CD1c-positive myeloid dendritic cell (primary cell): ENCODE measurements around the gene USP10.
"Not testable (repeated sequence)": the region's sequence is repeated elsewhere in the genome, so short reads cannot be mapped to it uniquely, and the experiment has no call there.

Source experiments
- DNase-seq: peaks from one replicate; pipeline ENCODE4 v3.0.0-alpha.2; 2016; ENCODE audit errors: extremely low spot score

USP10 gene

DNA sequence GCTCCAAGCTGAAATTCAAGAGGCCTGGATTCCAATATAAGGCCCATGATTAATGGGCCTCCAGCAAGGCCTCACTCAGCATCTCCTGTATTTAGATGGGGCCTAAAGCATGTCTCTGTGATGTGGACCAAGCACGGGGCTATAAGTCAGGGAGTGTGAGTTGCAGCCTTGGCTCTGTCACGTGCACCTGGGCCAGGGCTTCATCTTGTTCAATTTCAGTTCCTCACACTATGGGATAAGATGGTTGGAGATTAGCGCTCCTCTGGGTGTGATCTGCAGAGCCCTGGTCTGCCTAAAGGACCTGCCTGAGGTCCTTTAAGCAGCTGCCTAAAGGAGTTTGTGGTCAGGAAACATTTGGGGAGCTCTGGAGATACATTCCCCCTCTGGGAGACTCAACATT lies 26.2 kb upstream of the USP10 start:
- peak; percentile 6 for DNase-seq

DNA sequence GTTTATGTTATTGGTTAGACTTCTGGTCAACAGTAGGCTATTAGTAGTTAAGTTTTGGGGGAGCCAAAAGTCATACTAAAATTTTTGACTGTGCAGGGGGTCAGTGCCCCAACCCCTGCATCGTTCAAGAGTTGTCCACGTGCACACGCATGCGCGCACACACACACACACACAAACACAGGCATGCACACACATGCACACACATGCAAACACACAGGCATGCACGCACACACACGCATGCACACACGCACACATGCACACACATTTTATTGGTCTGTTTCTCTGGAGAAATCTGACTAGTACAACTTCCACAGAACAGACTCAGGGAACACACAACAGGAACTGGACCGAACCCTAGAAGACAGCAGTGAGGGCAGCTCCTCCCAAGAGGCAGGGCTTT lies 24.4 kb upstream of the USP10 start:
- DNase-seq: no peak

DNA sequence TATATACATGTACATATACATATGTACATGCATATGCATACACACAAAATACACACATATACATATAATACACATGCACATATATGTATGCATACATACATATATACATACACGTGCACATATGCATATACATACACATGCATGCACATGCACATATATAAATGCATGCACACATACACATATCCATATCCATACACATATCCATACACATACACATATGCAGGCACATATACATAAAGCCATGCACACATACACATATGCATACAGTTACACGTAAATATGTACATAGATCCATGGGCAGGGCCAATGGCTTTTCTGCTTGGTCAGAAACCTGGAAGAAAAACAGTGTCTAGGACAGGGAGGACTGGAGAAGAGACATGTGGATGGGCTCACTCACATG lies 23.9 kb upstream of the USP10 start:
- no peak for DNase-seq

DNA sequence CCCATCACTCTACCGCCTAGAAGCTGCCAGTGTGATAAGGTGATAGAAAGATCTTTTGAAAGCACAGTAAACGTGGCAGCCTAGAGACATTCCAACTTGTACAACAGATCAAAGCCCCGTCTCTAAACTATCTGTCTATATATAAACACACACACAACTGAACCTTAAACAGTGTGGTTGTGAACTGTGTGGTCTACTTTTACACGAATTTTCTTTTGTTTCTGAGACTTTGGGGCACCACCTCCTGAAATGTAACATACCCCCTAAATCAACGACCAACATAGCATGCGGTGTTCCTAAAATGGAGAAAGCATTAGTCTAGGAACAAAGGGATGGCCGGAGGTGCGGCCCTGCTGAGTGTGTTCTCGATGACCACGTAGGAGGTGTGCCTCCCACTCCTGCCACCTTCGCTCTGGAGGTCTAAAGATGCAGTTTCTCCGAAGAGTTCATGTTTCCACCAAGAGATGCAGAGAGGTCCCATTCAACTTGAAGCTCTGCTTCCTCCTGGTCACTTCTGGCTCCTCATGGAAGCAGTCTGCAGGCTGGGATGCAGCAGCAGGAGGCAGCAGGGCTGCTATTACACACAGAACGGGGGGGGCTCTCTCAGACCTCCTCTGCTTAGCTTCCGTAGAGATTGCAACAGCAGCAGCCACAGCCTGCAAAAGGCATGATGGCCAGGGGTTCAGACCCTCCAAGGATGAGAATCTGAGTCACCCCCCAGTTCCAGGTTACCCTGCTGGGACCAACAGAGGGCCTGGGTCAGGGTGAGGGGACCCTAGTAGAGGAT lies 22.6 kb upstream of the USP10 start:
- no peak for DNase-seq

DNA sequence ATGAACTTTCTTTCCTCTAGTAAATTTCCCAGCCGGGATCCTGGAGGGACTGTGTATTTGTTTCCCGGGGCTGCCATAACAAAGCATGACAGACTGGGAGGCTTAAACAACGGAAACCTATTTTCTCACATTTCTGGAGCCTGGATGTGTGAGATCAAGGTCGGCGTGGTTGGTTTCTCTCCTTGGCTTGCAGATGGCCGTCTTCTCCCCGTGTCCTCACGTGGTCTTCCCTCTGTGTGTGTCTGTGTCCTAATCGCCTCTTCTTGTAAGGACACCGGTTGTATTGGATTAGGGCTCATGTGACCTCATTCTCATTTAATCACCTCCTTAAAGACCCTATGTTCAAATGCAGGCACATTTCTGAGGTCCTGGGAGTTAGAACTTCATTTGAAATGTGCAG lies 22.0 kb upstream of the USP10 start:
- no peak for DNase-seq

DNA sequence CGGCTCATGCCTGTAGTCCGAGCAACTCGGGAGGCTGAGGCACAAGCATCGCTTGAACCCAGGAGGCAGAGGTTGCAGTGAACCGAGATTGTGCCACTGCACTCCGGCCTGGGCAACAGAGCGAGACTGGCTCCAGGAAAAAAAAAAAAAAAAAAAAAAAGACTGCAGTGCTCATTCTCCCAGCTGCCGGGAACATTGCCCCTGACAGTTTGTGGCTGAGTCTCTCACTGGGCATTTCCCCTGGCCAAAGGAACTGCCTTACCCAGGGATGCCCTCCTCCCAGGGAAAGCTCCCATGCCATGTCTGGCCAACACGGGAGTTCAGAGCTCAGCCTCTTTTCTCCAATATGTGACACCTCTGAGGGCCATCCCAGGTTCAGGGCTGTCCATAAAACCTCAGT lies 21.3 kb upstream of the USP10 start:
- no peak for DNase-seq

DNA sequence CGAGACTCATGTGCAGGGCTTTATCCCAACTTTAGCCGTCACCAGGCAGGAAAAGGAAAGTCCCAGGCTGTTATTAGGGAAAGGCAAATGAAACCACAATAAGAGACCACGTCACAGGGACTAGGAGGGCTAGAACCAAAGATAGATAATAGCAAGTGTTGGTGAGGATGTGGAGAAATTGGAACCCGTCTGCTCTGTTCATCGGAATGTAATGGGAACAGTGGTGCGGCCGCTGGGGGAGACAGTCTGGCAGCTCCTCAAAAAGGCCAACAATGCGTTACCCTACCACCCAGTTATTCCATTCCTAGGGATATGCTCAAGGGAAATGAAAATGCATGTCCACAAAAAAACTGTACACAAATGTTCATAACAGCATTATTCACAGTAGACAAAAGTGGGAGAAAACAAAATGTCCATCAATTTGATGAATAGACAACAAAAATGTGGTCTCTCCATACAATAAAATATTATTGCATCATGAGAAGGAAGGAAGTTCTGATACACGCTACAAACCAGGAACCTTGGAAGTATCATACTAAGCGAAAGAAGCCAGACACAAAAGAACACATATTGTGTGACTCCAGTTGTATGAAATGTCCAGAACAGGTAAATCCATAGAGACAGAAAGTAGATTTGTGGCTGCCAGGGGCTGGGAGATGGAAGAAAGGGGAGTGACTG lies 19.5 kb upstream of the USP10 start:
- no peak for DNase-seq

DNA sequence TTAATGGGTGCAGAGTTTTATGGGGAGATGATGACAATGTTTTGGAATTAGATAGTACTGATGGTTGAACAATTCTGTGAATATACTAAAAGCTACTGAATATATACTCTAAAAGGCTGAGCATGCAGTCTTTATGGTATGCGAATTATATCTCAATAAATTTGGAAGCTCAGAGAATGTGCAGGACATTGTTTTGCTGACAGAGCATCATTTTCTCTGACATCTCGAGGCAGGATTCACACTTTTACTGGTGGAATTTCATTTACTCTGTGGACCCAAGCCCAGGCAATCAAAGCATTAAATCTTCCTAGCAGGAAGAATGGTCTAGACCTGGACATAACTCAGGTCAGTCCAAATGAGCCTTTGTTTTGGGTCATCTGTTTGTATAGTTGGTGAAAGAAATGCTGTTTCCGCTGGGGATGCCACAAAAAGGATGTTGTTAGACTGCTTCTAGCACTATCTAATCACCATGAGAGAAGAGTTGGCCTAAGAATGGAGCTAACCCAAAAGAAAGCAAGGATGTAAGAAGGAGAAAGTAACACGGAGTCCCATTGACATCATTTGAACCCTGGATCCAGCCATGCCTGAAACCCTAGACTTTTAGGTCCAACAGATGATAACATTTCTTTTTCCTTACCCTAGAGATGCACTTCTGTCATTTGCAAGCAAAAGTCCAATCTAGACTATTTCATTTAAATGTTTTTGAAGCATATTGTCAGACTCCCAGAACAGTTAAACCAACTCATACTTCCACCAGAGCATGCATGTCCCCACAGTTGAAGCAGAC lies 18.8 kb upstream of the USP10 start:
- no peak for DNase-seq

DNA sequence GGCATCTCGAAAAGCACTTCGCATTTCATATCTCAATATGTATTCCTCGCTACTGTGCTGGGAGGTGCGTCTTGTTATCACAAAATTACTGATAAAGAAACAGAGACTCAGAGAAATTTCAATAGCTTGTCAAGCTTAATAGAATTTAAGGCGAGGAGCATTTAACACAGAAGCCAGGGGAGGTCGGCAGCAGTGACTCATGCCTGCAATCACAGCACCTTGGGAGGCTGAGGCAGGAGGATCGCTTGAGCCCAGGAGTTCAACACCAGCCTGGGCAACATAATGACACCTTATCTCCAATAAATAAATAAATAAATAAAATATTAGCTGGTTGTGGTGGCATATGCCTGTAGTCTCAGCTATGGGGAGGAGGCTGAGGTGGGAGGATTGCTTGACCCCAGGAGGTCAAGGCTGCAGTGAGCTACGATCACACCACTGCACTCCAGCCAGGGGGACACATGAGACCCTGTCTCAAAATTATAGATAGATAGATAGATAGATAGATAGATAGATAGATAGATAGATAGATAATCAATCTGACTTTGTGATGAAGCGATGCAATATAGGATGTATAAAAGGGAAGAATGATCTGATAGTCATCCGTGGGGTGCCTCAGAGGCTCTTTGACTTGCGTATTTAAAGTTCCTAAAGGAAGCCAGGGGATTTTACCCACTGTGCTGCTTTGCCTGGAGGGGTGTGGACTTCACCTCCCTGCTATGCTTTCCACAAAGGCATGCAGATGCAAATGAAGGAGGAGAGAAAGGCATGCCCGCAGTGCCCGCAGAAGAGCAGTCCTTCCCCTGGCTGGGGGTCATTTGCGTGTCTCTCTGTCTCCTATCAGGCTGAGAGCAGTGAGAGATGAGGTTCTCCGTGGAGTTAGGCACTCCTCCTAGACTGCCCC lies 15.9 kb upstream of the USP10 start:
- DNase-seq: no peak

DNA sequence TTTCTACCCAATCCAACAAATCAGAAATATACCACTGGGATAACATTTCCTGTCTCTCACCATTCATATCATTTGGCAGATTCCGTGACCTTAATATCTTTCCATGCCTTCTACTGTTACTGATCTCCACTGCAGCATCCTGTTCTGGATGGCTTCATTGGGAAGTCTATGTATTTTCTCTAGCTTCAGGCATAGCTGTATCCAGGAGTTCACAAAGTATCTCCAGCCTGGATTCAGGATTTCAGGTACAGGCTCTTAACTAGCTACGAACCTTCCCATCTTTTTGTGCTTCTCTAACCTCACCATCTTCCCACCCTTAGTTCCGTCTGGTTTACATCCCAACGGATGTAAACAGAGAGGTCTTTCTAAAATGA lies 15.2 kb upstream of the USP10 start:
- DNase-seq: no peak

DNA sequence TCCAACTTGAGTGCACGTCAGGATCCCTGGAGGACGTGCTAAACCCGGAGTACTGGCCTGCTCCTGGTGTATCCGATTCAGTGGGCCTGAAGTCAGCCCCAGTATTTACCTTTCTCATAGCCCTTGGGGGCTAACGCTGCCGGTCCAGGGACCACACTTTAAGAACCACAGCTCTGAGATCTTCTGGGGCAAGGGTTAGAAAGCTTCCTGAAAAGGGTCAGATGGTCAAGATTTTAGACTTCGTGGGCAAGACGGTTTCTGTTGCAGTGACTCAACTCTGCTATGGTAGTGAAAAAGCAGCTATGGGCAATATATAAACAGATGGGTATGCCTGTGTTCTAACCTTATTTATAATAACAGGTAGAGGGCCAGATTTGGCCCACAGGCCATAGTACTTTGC lies 14.6 kb upstream of the USP10 start:
- DNase-seq: no peak

DNA sequence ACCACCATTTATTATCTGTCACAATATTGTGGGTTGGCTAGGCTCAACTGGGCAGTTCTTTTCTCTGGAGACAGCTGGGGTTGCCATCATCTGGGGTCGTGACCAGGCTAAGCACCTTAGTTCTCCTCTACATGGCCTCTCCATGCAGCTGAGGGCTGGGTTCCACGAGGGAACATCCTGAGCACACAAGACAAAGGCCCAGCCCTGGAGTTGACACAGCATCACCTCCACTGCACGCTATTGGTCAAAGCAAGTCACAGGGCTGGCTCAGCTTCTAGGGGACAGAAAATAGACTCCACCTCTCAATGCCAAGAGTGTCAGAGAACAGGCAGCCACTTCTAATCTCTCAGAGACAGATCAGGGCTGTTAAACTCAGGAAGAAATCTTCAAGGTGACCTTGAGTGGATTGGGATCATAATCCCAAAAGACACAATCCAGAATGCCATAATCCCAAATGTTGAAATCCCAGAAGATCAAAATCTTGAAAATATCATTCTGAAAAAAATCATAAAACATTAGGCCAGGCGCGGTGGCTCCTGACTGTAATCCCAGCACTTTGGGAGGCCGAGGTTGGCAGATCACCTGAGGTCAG lies 13.0 kb upstream of the USP10 start:
- no peak for DNase-seq

DNA sequence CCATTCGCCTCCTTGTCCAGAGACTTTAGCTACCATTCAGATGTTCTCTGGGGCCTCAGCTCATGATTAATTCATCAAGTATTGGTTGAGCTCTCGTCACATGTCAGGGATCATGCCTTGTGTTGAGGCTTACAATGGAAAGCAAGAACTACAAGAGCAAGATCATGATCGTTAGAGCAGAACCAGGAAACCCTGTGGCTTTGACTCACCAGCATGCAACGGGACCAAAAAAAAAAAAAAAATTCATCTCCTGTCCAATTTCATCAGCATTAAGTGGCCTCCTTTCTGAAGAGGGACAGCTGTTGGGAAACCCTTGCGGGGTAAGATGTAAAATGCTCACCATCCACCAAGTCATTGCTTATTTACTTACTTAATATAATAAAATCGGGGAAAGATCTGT lies 12.1 kb upstream of the USP10 start:
- peak; percentile 46 for DNase-seq

DNA sequence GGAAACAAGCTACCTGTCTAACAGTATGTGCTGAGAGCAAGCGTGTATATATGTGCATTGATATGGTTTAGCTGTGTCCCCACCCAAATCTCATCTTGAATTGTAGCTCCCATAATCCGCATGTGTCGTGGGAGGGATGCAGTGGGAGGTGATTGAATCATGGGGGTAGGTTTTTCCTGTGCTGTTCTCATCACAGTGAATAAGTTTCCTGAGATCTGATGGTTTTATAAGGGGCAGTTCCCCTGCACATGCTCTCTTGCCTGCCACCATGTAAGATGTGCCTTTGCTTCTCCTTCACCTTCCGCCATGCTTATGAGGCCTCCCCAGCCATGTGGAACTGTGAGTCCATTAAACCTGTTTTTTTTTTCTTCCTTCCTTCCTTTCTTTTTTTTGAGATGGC lies 11.6 kb upstream of the USP10 start:
- not testable (repeated sequence) for DNase-seq

DNA sequence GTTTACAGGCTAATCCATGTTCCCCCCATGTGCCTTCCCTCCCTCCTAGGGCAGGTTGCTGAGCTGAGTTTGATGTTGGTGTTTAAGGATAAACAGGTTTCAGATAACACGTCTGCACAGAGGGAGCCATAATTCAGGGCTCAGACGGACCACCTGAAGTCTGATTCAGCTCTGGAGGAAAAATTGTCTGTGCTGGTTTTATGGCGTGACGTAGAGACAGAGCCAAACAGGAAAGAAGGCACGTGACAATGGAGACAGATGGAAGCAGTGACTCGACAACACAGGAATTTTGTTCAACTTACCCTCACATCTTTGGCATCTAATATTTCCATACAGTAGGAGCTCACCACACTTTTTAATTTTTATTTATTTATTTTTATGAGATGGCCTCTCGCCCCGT lies 10.7 kb upstream of the USP10 start:
- DNase-seq: no peak

DNA sequence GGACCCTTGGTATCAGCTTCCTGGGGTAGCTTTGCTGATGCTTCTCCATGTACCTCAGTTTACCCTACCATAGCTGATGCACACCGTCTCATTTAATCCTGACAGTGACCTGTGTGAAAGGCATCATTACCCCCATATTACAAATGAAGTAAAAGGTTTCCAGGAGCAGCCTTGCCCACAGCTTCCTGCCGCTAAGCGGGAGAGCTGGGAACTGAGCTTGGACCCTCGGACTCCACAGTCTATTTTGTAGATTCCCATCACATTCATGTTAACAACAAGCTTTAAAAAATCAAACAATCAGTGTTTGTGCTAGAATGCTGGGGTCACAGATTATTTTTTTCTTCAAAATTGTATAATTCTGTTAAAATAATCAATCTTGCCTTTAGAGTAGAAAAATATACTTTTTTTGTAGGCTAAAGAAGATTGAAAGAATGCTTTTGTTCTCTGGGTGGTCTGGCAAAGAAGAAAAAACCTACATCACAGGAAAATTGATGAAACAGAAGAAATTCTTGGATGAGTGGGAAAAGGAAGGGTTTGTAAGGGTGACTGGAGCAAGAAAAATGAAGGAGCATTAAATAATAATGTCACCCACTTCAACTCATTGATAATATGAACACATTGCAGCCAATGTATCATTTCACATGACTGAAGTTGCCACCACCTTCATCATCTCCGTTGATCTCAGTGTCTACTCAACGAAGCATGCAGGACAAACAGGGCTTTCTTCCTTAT lies 9.5 kb upstream of the USP10 start:
- DNase-seq: no peak

DNA sequence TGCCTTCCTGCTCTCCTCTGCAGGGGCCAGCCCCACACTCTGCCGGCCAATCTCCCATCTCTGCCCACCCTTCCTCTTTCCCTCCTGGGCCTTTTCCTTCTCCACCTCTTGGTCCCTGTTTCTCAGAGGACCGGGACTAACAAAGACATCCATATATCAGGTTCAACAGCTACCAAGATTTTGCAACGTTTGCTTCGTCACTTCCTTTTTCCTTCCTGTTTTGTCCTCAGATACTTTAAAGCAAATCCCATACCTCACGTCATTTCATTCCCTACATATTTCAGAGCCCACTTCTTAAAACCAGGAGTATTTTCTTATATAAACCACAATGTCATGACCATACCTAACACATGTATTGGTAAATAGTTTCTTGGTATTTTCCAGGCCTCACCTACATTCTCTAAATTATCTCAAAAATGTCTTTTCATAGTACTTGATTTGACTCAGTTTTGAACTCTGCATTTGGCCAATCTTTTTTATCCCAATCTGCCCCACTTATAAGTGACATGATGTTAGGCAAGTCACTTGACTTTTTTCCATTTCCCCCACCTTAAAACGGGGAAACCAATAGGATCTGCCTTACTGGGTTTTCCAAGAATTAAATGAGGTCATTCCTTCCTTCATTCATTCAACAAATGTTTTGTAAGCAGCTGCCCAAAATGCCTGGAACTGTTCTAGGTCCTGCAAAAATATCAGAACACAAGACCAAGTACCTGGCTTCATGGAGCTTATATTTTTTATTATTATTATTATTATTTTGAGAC lies 7.2 kb upstream of the USP10 start:
- peak; percentile 53 for DNase-seq

DNA sequence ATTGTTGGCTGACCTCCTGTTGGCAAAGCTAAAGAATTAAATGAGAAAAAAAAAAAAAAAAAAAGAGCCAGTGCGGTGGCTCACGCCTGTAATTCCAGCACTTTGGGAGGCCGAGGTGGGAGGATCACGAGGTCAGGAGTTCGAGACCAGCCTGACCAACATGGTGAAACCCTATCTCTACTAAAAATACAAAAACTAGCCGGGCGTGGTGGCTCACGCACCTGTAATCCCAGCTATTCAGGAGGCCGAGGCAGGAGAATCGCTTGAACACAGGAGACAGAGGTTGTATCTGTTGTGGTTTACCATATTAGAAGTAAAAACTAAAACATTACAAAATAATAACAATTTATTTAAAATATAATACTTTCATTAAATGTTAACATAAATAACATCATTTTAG lies 5.9 kb upstream of the USP10 start:
- not testable (repeated sequence) for DNase-seq

DNA sequence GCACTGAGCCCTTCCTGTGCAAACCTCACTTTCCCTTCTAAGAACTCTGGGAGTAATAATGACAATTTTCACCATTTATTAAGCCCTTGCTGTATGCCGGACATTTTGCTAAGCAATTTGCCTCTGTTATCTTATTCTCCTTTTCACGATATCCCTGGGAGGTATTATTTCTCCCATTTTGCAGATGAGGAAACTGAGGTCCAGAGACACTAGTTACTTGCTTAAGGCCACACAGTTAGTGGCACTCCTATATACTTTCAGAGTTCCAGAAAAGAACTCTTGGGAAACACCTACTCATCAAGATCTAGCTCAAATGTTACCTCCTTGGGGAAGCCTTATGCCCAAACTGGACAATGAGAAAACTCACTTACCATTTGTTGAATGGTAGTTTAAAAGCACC lies 4.8 kb upstream of the USP10 start:
- no peak for DNase-seq

DNA sequence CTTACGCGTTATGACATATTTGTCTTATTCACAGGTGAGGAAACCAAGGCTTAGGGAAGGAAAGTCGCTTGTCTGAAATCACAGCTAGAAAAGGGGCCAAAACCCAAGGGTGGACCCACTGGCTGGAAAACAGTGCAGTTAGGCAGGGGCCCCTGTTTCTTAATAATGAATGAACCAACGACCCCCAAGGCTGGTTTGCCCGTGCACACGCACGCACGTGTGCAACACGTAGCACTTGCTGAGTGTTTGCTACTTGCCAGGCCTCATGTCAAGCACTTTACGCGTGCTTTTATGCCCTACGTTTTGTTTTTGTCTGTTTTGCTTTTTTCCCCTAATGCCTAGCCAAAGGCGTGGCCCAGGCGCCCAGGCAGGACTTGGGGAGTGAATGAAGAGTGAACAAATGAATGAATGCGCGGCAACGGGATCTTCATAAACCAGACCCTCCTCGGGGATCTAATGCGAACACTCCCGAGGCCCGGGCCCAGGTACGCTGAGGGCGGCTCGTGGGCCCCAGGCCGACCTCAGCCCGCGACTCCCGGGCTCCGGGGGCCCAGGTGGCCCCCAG lies 571 bp upstream of the USP10 start:
- DNase-seq: peak; percentile 10
